Heart right ventricle (tissue), 16 donors: ENCODE measurements around the gene BRICD5. TPM values are rescaled to one million over a fixed set of nuclear protein-coding genes. Genes with fewer than 3 reads are reported as not detected.

Experiments used
- ATAC-seq, 8 donors: fragments of 200-7000 bp; cut with Tn5 transposase; one replicate each; pipeline ENCODE4 v1.9.1; 2020; ENCODE audit warnings: mild to moderate bottlenecking in 8 of 8, moderate library complexity in 8 of 8, moderate number of reproducible peaks in 1 of 8
- DNase-seq, 2 donors: peaks; one replicate each; pipeline ENCODE4 v3.0.0-alpha.2; 2020
- H3K27ac ChIP-seq, 10 donors: fragments of 200-600 bp; sonication (generic) in 2 of 10; one replicate each; pipeline versions ENCODE4 v1.5.0 to v1.8.0; 2020 to 2022; ENCODE audit warnings: mild to moderate bottlenecking in 3 of 10
- H3K27me3 ChIP-seq, 7 donors: fragments of 200-600 bp; one replicate each; pipeline ENCODE4 v1.8.0; 2021 to 2022; ENCODE audit warnings: mild to moderate bottlenecking in 2 of 7
- H3K36me3 ChIP-seq, 9 donors: fragments of 200-600 bp; sonication (generic) in 1 of 9; one replicate each; pipeline versions ENCODE4 v1.5.0 to v1.8.0; 2020 to 2022; ENCODE audit warnings: mild to moderate bottlenecking in 2 of 9
- H3K4me1 ChIP-seq, 9 donors: fragments of 200-600 bp; sonication (generic) in 1 of 9; one replicate each; pipeline versions ENCODE4 v1.5.0 to v1.8.0; 2020 to 2022; ENCODE audit warnings: mild to moderate bottlenecking in 4 of 9
- H3K4me3 ChIP-seq, 10 donors: fragments of 200-600 bp; sonication (generic) in 2 of 10; one replicate each; pipeline versions ENCODE4 v1.5.0 to v1.8.0; 2020 to 2022; ENCODE audit warnings: mild to moderate bottlenecking in 7 of 10, moderate library complexity in 2 of 10
- H3K9me3 ChIP-seq, 11 donors: fragments of 200-600 bp in 10 of 11; sonication (generic) in 2 of 11; one replicate each; pipeline versions ENCODE4 v1.5.0 to v1.8.0; 2013 to 2022; ENCODE audit warnings: mild to moderate bottlenecking in 2 of 11, control low read depth in 1 of 11, moderate library complexity in 1 of 11
- WGBS, 2 donors: extraction: QIAGEN DNeasy Blood & Tissue Kit; methylation state at CpG; one replicate each; pipeline ENCODE4 v1.1.7; 2013; ENCODE audit warnings: inconsistent platforms in 1 of 2; 5-methylcytosine and 5-hydroxymethylcytosine counted together
- intact Hi-C, 10 donors: fragments of 100-400 bp; cut with DNase I; formaldehyde crosslinking; loops; one replicate each; pipeline versions ENCODE4 v1.11.1 to v1.14.2; 2022
- polyA plus RNA-seq, 2 donors: library from polyadenylated mRNA; stranded (reverse); fragments of 200-250 nt; gene quantifications; one replicate each; pipeline ENCODE4 v1.2.3, GENCODE V29; 2013
- total RNA-seq, 10 donors: library from RNA; stranded (reverse); fragmentation: NEBNext Ultra II Directional in 3 of 10; extraction: Animal tissue kit (Norgen Biotek cat#: 25700) in 3 of 10; gene quantifications; one replicate each; pipeline versions ENCODE4 v1.2.1 to v1.2.4, GENCODE V29; 2021 to 2023
- TF ChIP-seq, protein P1 (sequence below), 9 donors: fragments of 200-600 bp; sonication (generic) in 2 of 9; IDR thresholded peaks; one replicate each; pipeline versions ENCODE4 v1.5.0 to v1.8.0; 2021 to 2022; ENCODE audit warnings: antibody characterized with exemption in 9 of 9, mild to moderate bottlenecking in 5 of 9, moderate library complexity in 1 of 9
- donor health status: Arrhythmogenic right ventricular cardiomyopathy.
- donor health status: ischemic (EF 13 %, LVEDD 7.1; RV severe dilation, severe dysfunction).
- donor health status: healthy with polysubstance abuse.
- donor health status: DM: no; HTN: yes; CAD: no.
- donor health status: DM: no; HTN: no; CAD: no.
- donor health status: ischemic (EF 25% LVEDD 6.9; RV normal size, moderate dysfunction).
- donor health status: ischemic (EF 25% LVEDD 5.7; RV mildly dilated, moderate dysfunction).
- donor health status: healthy.
- donor health status: DM: yes; HTN: yes; CAD: no.
- donor health status: Ischemic cardiomyopathy.
- donor health status: ischemic (EF 35%, LVEDD 5.7; RV mildly dilated, moderate dysfunction).
- donor health status: nonischemic (EF 11% LVEDD 7.7; RV severe dilation, severe dysfunction).
- donor health status: DM: yes; HTN: yes; CAD: no.
- donor health status: PGD.
- donor health status: ischemic (EF 29% LVEDD 5.4; RV normal size, mild dysfunction).
- donor health status: nonischemic (EF 23%, LVEDD 6.1; RV moderate dilation, normal function).

Gene BRICD5
- total and polyA plus RNA-seq, 12 donors = 4.3 to 31.7 (median 7.7) TPM

DNA sequence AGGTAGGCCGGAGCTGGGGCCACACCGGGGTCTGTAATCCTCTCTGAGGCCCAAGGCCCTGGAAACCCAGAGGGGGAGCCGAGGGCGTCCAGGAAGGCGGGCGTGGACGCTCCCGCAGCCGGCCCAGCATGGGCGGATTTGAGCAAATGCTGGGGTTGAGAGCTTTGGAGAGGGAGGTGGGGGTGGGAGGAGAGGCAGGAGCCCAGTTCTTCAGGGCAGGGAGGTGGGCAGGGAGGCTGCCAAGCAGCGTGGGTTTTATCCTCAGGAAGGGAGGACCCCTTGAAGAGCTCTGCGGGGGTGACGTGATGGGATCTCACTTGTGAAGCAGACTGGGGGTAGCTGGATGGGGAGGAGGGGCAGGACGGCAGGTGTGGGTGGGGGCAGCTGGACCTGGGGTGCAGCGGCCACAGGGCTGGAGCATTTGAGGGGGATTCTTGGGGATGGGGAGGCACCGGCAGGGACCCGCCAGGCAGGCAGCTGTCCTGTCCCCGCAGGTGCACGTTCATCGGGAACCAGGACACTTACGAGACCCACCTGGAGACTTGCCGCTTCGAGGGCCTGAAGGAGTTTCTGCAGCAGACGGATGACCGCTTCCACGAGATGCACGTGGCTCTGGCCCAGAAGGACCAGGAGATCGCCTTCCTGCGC lies 37.9 kb downstream of the BRICD5 start:
- DNase-seq (no peak), ATAC-seq (no peak)
- Histone ChIP-seq H3K4me1 (peaks cover 0 to 14% (median 0%) of the 10 kb centered on the region in 9 donors), H3K27me3 (no peaks in the 10 kb centered on the region), H3K4me3 (no peak overlapping the region), H3K27ac (no peak overlapping the region), H3K9me3 (no peaks in the 10 kb centered on the region), H3K36me3 (peaks cover 0 to 95% (median 33%) of the 10 kb centered on the region in 9 donors)
- intact Hi-C loops = no loop called here
- WGBS, 2 donors = 93 to 94% methylated on average over 29 of the region's 29 CpGs
- TF ChIP-seq, protein P1, sequence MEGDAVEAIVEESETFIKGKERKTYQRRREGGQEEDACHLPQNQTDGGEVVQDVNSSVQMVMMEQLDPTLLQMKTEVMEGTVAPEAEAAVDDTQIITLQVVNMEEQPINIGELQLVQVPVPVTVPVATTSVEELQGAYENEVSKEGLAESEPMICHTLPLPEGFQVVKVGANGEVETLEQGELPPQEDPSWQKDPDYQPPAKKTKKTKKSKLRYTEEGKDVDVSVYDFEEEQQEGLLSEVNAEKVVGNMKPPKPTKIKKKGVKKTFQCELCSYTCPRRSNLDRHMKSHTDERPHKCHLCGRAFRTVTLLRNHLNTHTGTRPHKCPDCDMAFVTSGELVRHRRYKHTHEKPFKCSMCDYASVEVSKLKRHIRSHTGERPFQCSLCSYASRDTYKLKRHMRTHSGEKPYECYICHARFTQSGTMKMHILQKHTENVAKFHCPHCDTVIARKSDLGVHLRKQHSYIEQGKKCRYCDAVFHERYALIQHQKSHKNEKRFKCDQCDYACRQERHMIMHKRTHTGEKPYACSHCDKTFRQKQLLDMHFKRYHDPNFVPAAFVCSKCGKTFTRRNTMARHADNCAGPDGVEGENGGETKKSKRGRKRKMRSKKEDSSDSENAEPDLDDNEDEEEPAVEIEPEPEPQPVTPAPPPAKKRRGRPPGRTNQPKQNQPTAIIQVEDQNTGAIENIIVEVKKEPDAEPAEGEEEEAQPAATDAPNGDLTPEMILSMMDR (IDR thresholded peaks at IDR 0.05) = no peak

DNA sequence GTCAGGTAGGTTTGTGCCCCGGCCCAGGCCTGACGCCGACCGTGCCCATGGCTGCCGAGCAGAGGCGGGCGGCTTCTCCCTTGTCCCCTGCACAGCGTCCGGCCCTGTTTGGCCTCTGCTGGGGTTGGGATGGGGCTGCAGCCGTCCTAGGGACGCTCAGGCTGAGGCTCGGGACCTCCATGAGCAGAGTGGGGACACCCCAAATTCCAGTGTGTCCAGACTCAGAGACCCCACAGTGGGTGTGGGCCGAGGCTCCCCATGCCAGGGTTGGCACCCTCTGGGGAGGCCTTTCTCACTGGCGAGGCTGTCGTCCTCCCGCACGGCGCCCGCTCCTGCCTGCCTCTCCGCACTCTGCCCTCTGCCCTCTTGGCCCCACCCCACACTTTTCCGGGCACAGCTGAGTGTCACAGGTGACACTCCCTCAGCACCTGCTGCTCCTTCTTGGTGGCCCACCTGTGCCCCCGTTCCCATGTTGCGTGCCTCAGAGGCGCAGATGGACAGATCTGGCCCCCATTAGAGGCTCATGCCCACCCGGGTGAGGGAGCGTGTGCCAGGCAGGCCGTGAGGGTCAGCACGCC lies 39.0 kb downstream of the BRICD5 start:
- Histone ChIP-seq H3K9me3 (no peaks in the 10 kb centered on the region), H3K4me1 (peaks cover 0 to 14% (median 0%) of the 10 kb centered on the region in 9 donors), H3K27ac (no peak overlapping the region), H3K27me3 (no peaks in the 10 kb centered on the region), H3K4me3 (no peak overlapping the region), H3K36me3 (peaks cover 0 to 94% (median 31%) of the 10 kb centered on the region in 9 donors)
- WGBS, 2 donors = 96% methylated on average over 27 to 28 of the region's 28 CpGs
- ATAC-seq (no peak), DNase-seq (no peak)
- intact Hi-C loops = no loop called here
- TF ChIP-seq, protein P1 (IDR thresholded peaks at IDR 0.05) = no peak

- DNase-seq (no peak), ATAC-seq (peak in 1 of 8 donors; percentile 5)
- Histone ChIP-seq H3K27me3 (no peaks in the 10 kb centered on the region), H3K9me3 (no peaks in the 10 kb centered on the region), H3K27ac (peak overlapping the region in 4 of 10 donors; percentile 15 to 72 (median 56)), H3K4me3 (peak overlapping the region in 7 of 10 donors; percentile 3 to 40 (median 25)), H3K36me3 (peaks cover 0 to 94% (median 26%) of the 10 kb centered on the region in 9 donors), H3K4me1 (peaks cover 0 to 14% (median 0%) of the 10 kb centered on the region in 9 donors)
- WGBS, 2 donors = 90% methylated on average over 44 to 47 of the region's 47 CpGs
- intact Hi-C loops = no loop called here
- TF ChIP-seq, protein P1 (IDR thresholded peaks at IDR 0.05) = no peak
Measured at GRCh38 chr16:2170587-2171435, 39.9 kb downstream of the BRICD5 start.

GRCh38 chr16:2170080-2170479 lies 40.6 kb downstream of the BRICD5 start:
- 73 to 76% methylated on average over 18 of the region's 18 CpGs for WGBS, 2 donors
- H3K4me3 ChIP-seq = peak overlapping the region in 7 of 10 donors; percentile 3 to 40 (median 25)

More at GRCh38 chr16:2170080-2170479, 40.6 kb downstream of the BRICD5 start:
- Histone ChIP-seq H3K9me3 (no peaks in the 10 kb centered on the region), H3K27me3 (no peaks in the 10 kb centered on the region), H3K27ac (peak overlapping the region in 8 of 10 donors; percentile 16 to 72 (median 46)), H3K4me1 (peaks cover 0 to 14% (median 0%) of the 10 kb centered on the region in 9 donors), H3K36me3 (peaks cover 0 to 90% (median 27%) of the 10 kb centered on the region in 9 donors)
- TF ChIP-seq, protein P1 (IDR thresholded peaks at IDR 0.05) = no peak
- intact Hi-C loops = no loop called here
- ATAC-seq (peak in 6 of 8 donors; percentile 3 to 71 (median 25)), DNase-seq (no peak)
